ENCODE data around the gene DNAH2. TPM values are rescaled to one million over a fixed set of nuclear protein-coding genes. Genes with fewer than 3 reads are reported as not detected.

The DNAH2 gene
- total and polyA plus RNA-seq, 9 of the 15 experiments (the other 6 are each of a cell fraction or from before 2014, with no cell fraction given): 0.03 TPM; not detected in 8

GRCh38 chr17:7852919-7853690 is 135.6 kb downstream of the DNAH2 start:
- no peak for FAIRE-seq
- Histone ChIP-seq H3K36me3 (ENCODE audit: control insufficient read depth, insufficient read depth, low read length) (peaks cover 46% of the 10 kb centered on the region; the same call in 2 of the 3 replicates), H3K4me1 (replicated peaks in 1 of 2; ENCODE audit: control insufficient read depth in 2 of 2, insufficient read depth in 2 of 2, low read length in 2 of 2) (peaks cover 5 to 46% of the 10 kb centered on the region in 2 experiments; a peak in 3 of 5 replicates), H3K79me2 (ENCODE audit: control insufficient read depth, insufficient read depth, low read length) (peaks cover 6% of the 10 kb centered on the region; the same call in 1 of the 3 replicates), H3K9ac (ENCODE audit: insufficient read depth in 1 of 2, low read depth in 2 of 2, low read length in 2 of 2) (no peak overlapping the region), H3K4me3 (no peak overlapping the region), H3K9me3 (replicated peaks; ENCODE audit: control insufficient read depth, insufficient read depth, low read depth, low read length) (no peaks in the 10 kb centered on the region), H3K27me3 (ENCODE audit: control insufficient read depth in 2 of 2, insufficient read depth in 2 of 2, low read length in 2 of 2) (no peaks in the 10 kb centered on the region), H4K20me1 (replicated peaks; ENCODE audit: control insufficient read depth, insufficient read depth, low read length) (no peaks in the 10 kb centered on the region), H2AFZ (ENCODE audit: low read depth, low read length) (no peak overlapping the region), H3K9me1 (ENCODE audit: control insufficient read depth, insufficient read depth, low read length) (no peaks in the 10 kb centered on the region), H3K27ac (ENCODE audit: extremely low read depth, low read depth, low read length) (no peak overlapping the region), H3K4me2 (ENCODE audit: insufficient read depth, low read length) (no peak overlapping the region)
- no peak for ATAC-seq
- BruUV-seq (replicated peaks): no TSS peak
- 92% methylated on average over 22 of the region's 51 CpGs for WGBS (ENCODE audit: insufficient coverage, low coverage, missing lambda C conversion rate)
- POLR2A ChIA-PET: interaction anchor here (0.7 kb wide), 1 partner anchor 60 kb away, joined by 3 read pairs; no protein-coding TSS in a partner anchor
- intact Hi-C loops (cut with micrococcal nuclease): loop anchor here (10.0 kb wide), 1 partner anchor 108 kb away; no protein-coding TSS in a partner anchor
- no peak for DNase-seq (ENCODE audit: extremely low read depth in 1 of 4, low spot score in 3 of 4)
- in situ Hi-C loops (cut with MboI): no loop called here
- CTCF ChIA-PET (ENCODE audit: low intra/inter-chr PET ratio): no interaction called here
- TF ChIP-seq SREBF1 (IDR thresholded peaks at IDR 0.05; ENCODE audit: borderline replicate concordance, low read depth, low read length) (no peak), ZNF583 (CRISPR knock-in tag; IDR thresholded peaks at IDR 0.05) (no peak), ZNF766 (CRISPR knock-in tag; conservative IDR thresholded peaks at IDR 0.05) (no peak), ZNF76 (CRISPR knock-in tag; IDR thresholded peaks at IDR 0.05; ENCODE audit: borderline replicate concordance) (no peak), CGGBP1 (CRISPR knock-in tag; IDR thresholded peaks at IDR 0.05) (no peak), SMAD4 (CRISPR knock-in tag; conservative IDR thresholded peaks at IDR 0.05) (no peak), HNRNPL (IDR thresholded peaks at IDR 0.05; ENCODE audit: low read depth, low read length) (no peak), RBFOX2 (IDR thresholded peaks at IDR 0.05; ENCODE audit: low read depth, low read length) (peak; percentile 54; the same call in 1 of the 2 replicates), NR1H2 (CRISPR knock-in tag; IDR thresholded peaks at IDR 0.05) (no peak), ZNF274 (IDR thresholded peaks at IDR 0.05; ENCODE audit: borderline replicate concordance, low read depth, low read length) (no peak), EHMT2 (IDR thresholded peaks at IDR 0.05) (no peak), SETDB1 (IDR thresholded peaks at IDR 0.05; ENCODE audit: low read length) (no peak), RBM22 (IDR thresholded peaks at IDR 0.05; ENCODE audit: low read depth, low read length, poor library complexity, severe bottlenecking) (peak; percentile 62), PML (IDR thresholded peaks at IDR 0.05; ENCODE audit: low read length) (no peak), E2F8 (IDR thresholded peaks at IDR 0.05; ENCODE audit: low read depth, partially characterized antibody) (no peak), ZMIZ1 (IDR thresholded peaks at IDR 0.05; ENCODE audit: low read depth in 2 of 2, low read length in 2 of 2) (no peak)

Measured in K562 (cell line).